ENCODE measurements around the gene IDUA. TPM values are rescaled to one million over a fixed set of nuclear protein-coding genes. Genes with fewer than 3 reads are reported as not detected.

Gene IDUA
- total and polyA plus RNA-seq, 2 donors (not counting 1 experiment from before 2014, with no cell fraction given) = 57.0 to 67.4 TPM

- TF ChIP-seq, protein P1, sequence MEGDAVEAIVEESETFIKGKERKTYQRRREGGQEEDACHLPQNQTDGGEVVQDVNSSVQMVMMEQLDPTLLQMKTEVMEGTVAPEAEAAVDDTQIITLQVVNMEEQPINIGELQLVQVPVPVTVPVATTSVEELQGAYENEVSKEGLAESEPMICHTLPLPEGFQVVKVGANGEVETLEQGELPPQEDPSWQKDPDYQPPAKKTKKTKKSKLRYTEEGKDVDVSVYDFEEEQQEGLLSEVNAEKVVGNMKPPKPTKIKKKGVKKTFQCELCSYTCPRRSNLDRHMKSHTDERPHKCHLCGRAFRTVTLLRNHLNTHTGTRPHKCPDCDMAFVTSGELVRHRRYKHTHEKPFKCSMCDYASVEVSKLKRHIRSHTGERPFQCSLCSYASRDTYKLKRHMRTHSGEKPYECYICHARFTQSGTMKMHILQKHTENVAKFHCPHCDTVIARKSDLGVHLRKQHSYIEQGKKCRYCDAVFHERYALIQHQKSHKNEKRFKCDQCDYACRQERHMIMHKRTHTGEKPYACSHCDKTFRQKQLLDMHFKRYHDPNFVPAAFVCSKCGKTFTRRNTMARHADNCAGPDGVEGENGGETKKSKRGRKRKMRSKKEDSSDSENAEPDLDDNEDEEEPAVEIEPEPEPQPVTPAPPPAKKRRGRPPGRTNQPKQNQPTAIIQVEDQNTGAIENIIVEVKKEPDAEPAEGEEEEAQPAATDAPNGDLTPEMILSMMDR (IDR thresholded peaks at IDR 0.05) = no peak
- TF ChIP-seq EZH2 (IDR thresholded peaks at IDR 0.05; ENCODE audit: borderline replicate concordance, insufficient read depth, low read depth, low read length, poor library complexity, severe bottlenecking) = no peak
Observed at GRCh38 chr4:954211-955020, 32.4 kb upstream of the IDUA start.

More at GRCh38 chr4:954211-955020, 32.4 kb upstream of the IDUA start:
- H3K36me3 ChIP-seq (replicated peaks in 1 of 2; ENCODE audit: control extremely low read depth in 1 of 2, control insufficient read depth in 1 of 2, extremely low read depth in 1 of 2, insufficient read depth in 2 of 2, low read length in 1 of 2) = peaks cover 0 to 26% of the 10 kb centered on the region in 2 experiments
- Mint-ChIP-seq H3K4me1 (no peaks in the 10 kb centered on the region), H3K4me3 (no peak overlapping the region), H3K27me3 (no peaks in the 10 kb centered on the region), H3K27ac (no peak overlapping the region), H3K9me3 (ENCODE audit: insufficient read depth) (no peaks in the 10 kb centered on the region)
- H3K27ac ChIP-seq (ENCODE audit: low read length in 2 of 2) = no peak overlapping the region
- no peak overlapping the region for H3K4me2 ChIP-seq (replicated peaks; ENCODE audit: low read depth, low read length, poor library complexity, severe bottlenecking)
- intact Hi-C loops (cut with micrococcal nuclease) = no loop called here
- H3K9me3 ChIP-seq (ENCODE audit: control extremely low read depth in 1 of 3, control insufficient read depth in 2 of 3, insufficient read depth in 1 of 3, low read length in 2 of 3) = peaks cover 0 to 5% (median 0%) of the 10 kb centered on the region in 3 donors
- no peak overlapping the region for H3K9ac ChIP-seq (ENCODE audit: low read length)
- H3K4me1 ChIP-seq (ENCODE audit: control insufficient read depth in 2 of 2, insufficient read depth in 2 of 2, low read length in 2 of 2) = no peaks in the 10 kb centered on the region
- no peak overlapping the region for H3K4me3 ChIP-seq (ENCODE audit: control extremely low read depth in 1 of 5, extremely low read depth in 1 of 5, insufficient read depth in 1 of 5, low read depth in 2 of 5, low read length in 4 of 5)
- no peaks in the 10 kb centered on the region for H3K79me2 ChIP-seq (ENCODE audit: control insufficient read depth, insufficient read depth, low read length)
- peaks cover 22% of the 10 kb centered on the region for H4K20me1 ChIP-seq (ENCODE audit: control insufficient read depth, insufficient read depth, low read length, poor library complexity, severe bottlenecking)
- H3K27me3 ChIP-seq (replicated peaks in 1 of 4; ENCODE audit: control extremely low read depth in 1 of 4, control insufficient read depth in 3 of 4, insufficient read depth in 4 of 4, low read length in 3 of 4) = no peaks in the 10 kb centered on the region
- DNase-seq = no peak
- POLR2A ChIA-PET = no interaction called here
- 97% methylated on average over 14 of the region's 17 CpGs for WGBS (ENCODE audit: insufficient coverage)
- H2AFZ ChIP-seq (ENCODE audit: insufficient read depth, low read depth, low read length, poor library complexity, severe bottlenecking) = no peak overlapping the region
- CTCF ChIA-PET = no interaction called here
- ATAC-seq (ENCODE audit: low read depth) = no peak

Data from B cell (primary cell).